Measurements from ENCODE around the gene CTNNA2. TPM values are rescaled to one million over a fixed set of nuclear protein-coding genes. Genes with fewer than 3 reads are reported as not detected.

Gene CTNNA2
- total RNA-seq, 5 donors from 2014 or later (not counting 1 experiment from before 2014, with no cell fraction given): not detected

DNA sequence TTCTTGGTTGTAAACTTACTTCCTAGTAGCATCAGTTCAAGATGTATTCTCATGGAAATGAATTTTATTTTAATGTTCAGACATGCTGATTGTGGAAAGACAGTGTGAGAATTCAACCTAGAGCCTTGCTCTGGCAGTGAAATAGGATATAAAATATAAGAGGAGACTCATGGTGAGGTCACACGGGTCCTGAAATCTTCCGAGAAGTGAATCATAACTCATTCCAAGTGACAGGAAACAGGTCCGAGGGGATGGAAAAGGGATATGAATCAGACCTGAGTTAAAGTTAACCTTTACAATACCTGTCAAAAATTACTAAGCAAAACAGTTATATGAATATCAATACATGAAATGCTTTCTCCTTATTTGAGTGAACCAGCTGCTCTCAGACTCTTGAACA, 976.9 kb downstream of the CTNNA2 start:
- CTCF ChIA-PET: no interaction called here
- H3K27ac ChIP-seq (ENCODE audit: low read length): no peak overlapping the region
- Mint-ChIP-seq H3K27ac (no peak overlapping the region), H3K27me3 (no peaks in the 10 kb centered on the region), H3K9me3 (peaks cover 8 to 15% (median 11%) of the 10 kb centered on the region in 3 donors), H3K36me3 (no peaks in the 10 kb centered on the region), H3K4me1 (no peaks in the 10 kb centered on the region), H3K4me3 (no peak overlapping the region)
- ATAC-seq (replicated peaks in 1 of 4): no peak
- no CpG with 5 or more reads among the region's 3 CpGs for WGBS (ENCODE audit: insufficient coverage)
- no peak for DNase-seq
- no peaks in the 10 kb centered on the region for H3K27me3 ChIP-seq (replicated peaks in 1 of 2; ENCODE audit: control insufficient read depth in 2 of 2, extremely low read depth in 1 of 2, insufficient read depth in 2 of 2, low read length in 1 of 2)
- no peaks in the 10 kb centered on the region for H3K36me3 ChIP-seq (ENCODE audit: control insufficient read depth in 2 of 2, extremely low read depth in 1 of 2, insufficient read depth in 1 of 2, low read length in 1 of 2)
- peaks cover 2% of the 10 kb centered on the region for H3K9me3 ChIP-seq
- no peak overlapping the region for H3K4me3 ChIP-seq (ENCODE audit: control insufficient read depth in 1 of 2, extremely low read depth in 1 of 2, low read length in 1 of 2)
- no peaks in the 10 kb centered on the region for H3K4me1 ChIP-seq (ENCODE audit: control insufficient read depth in 1 of 2, extremely low read depth in 1 of 2, insufficient read depth in 2 of 2, low read length in 2 of 2)
- POLR2A ChIA-PET: no interaction called here

DNA sequence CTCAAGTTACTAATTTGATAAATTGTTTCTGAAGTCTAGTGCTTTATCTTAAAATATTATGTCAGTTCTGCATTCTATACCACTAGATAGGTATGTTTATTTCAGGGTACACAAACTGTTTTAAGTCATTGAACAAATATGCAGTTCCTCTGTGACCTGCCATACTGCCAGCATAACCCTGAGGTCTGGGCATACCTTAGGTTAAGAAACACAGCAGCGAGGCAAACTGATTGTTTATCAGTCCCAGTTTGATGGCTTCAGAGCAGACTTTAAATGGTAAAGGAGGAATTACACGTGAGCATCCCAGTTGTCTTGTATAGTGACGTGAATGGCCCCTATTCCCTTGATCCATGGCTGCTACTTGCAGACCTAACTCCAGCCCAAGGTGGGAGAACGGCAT, 978.1 kb downstream of the CTNNA2 start:
- no peaks in the 10 kb centered on the region for H3K36me3 Mint-ChIP-seq
- POLR2A ChIA-PET: no interaction called here
- WGBS (ENCODE audit: insufficient coverage): 83% methylated on average over 2 of the region's 4 CpGs
- Histone ChIP-seq H3K4me3 (ENCODE audit: control insufficient read depth in 1 of 2, extremely low read depth in 1 of 2, low read length in 1 of 2) (no peak overlapping the region), H3K9me3 (peaks cover 2% of the 10 kb centered on the region), H3K27me3 (replicated peaks in 1 of 2; ENCODE audit: control insufficient read depth in 2 of 2, extremely low read depth in 1 of 2, insufficient read depth in 2 of 2, low read length in 1 of 2) (no peaks in the 10 kb centered on the region), H3K4me1 (ENCODE audit: control insufficient read depth in 1 of 2, extremely low read depth in 1 of 2, insufficient read depth in 2 of 2, low read length in 2 of 2) (no peaks in the 10 kb centered on the region), H3K27ac (ENCODE audit: low read length) (no peak overlapping the region), H3K36me3 (ENCODE audit: control insufficient read depth in 2 of 2, extremely low read depth in 1 of 2, insufficient read depth in 1 of 2, low read length in 1 of 2) (no peaks in the 10 kb centered on the region)
- ATAC-seq (replicated peaks in 1 of 4) (no peak), DNase-seq (no peak)
- CTCF ChIA-PET: no interaction called here
- H3K27me3 Mint-ChIP-seq: no peaks in the 10 kb centered on the region
- peaks cover 8 to 15% (median 11%) of the 10 kb centered on the region in 3 donors for H3K9me3 Mint-ChIP-seq
- no peak overlapping the region for H3K27ac Mint-ChIP-seq
- no peak overlapping the region for H3K4me3 Mint-ChIP-seq
- H3K4me1 Mint-ChIP-seq: no peaks in the 10 kb centered on the region

DNA sequence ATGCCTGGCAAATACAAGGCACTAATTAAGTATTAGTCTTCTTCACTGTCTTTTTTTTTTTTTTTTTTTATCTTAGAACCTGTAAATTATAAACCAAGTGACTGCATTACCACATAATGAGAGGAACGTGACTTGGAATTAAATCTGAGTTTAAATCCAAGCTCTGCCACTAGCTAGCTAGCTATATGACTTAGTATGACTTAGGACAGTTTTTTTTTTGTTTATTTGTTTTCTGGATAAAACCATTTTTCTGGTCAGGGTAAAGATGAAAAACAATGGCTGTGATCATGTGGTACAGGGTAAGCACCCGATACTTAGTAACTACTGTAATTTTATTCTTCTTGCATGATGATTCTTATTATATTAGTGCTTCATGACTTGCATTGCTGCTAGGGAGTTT, 983.5 kb downstream of the CTNNA2 start:
- Mint-ChIP-seq H3K36me3 (no peaks in the 10 kb centered on the region), H3K4me3 (no peak overlapping the region), H3K4me1 (no peaks in the 10 kb centered on the region), H3K27ac (no peak overlapping the region), H3K27me3 (no peaks in the 10 kb centered on the region), H3K9me3 (peaks cover 11 to 16% (median 15%) of the 10 kb centered on the region in 3 donors)
- ChIA-PET POLR2A (no interaction called here), CTCF (no interaction called here)
- no peaks in the 10 kb centered on the region for H3K27me3 ChIP-seq (replicated peaks in 1 of 2; ENCODE audit: control insufficient read depth in 2 of 2, extremely low read depth in 1 of 2, insufficient read depth in 2 of 2, low read length in 1 of 2)
- WGBS (ENCODE audit: insufficient coverage): no CpG with 5 or more reads among the region's 2 CpGs
- DNase-seq (no peak), ATAC-seq (replicated peaks in 1 of 4) (no peak)
- no peaks in the 10 kb centered on the region for H3K9me3 ChIP-seq
- H3K4me3 ChIP-seq (ENCODE audit: control insufficient read depth in 1 of 2, extremely low read depth in 1 of 2, low read length in 1 of 2): no peak overlapping the region
- no peak overlapping the region for H3K27ac ChIP-seq (ENCODE audit: low read length)
- H3K36me3 ChIP-seq (ENCODE audit: control insufficient read depth in 2 of 2, extremely low read depth in 1 of 2, insufficient read depth in 1 of 2, low read length in 1 of 2): no peaks in the 10 kb centered on the region
- no peaks in the 10 kb centered on the region for H3K4me1 ChIP-seq (ENCODE audit: control insufficient read depth in 1 of 2, extremely low read depth in 1 of 2, insufficient read depth in 2 of 2, low read length in 2 of 2)

DNA sequence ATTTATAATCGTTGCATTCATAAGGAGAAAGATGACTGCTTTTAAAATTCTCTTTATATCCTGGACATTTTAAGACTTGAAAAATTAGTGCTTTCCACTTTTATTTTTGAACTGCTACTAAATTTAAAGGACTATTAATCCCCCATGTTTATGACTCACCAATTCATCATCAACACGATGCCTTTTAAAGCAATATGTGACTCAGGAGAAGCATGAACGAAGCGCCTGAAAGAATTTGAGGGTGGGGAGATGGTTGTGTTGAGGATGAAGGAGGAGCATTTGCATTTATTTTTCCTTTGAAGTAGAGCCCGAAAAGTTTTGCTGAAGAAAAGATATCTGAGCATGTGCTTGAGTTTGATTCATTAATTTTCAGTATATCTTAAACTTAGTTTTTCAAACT, 983.9 kb downstream of the CTNNA2 start:
- Mint-ChIP-seq H3K4me3 (no peak overlapping the region), H3K27me3 (no peaks in the 10 kb centered on the region), H3K9me3 (peaks cover 11 to 16% (median 15%) of the 10 kb centered on the region in 3 donors), H3K27ac (no peak overlapping the region), H3K4me1 (no peaks in the 10 kb centered on the region), H3K36me3 (no peaks in the 10 kb centered on the region)
- DNase-seq (no peak), ATAC-seq (replicated peaks in 1 of 4) (no peak)
- no peaks in the 10 kb centered on the region for H3K4me1 ChIP-seq (ENCODE audit: control insufficient read depth in 1 of 2, extremely low read depth in 1 of 2, insufficient read depth in 2 of 2, low read length in 2 of 2)
- CTCF ChIA-PET: no interaction called here
- H3K9me3 ChIP-seq: no peaks in the 10 kb centered on the region
- H3K27me3 ChIP-seq (replicated peaks in 1 of 2; ENCODE audit: control insufficient read depth in 2 of 2, extremely low read depth in 1 of 2, insufficient read depth in 2 of 2, low read length in 1 of 2): no peaks in the 10 kb centered on the region
- H3K27ac ChIP-seq (ENCODE audit: low read length): no peak overlapping the region
- POLR2A ChIA-PET: no interaction called here
- H3K36me3 ChIP-seq (ENCODE audit: control insufficient read depth in 2 of 2, extremely low read depth in 1 of 2, insufficient read depth in 1 of 2, low read length in 1 of 2): no peaks in the 10 kb centered on the region
- no CpG with 5 or more reads among the region's 5 CpGs for WGBS (ENCODE audit: insufficient coverage)
- no peak overlapping the region for H3K4me3 ChIP-seq (ENCODE audit: control insufficient read depth in 1 of 2, extremely low read depth in 1 of 2, low read length in 1 of 2)

DNA sequence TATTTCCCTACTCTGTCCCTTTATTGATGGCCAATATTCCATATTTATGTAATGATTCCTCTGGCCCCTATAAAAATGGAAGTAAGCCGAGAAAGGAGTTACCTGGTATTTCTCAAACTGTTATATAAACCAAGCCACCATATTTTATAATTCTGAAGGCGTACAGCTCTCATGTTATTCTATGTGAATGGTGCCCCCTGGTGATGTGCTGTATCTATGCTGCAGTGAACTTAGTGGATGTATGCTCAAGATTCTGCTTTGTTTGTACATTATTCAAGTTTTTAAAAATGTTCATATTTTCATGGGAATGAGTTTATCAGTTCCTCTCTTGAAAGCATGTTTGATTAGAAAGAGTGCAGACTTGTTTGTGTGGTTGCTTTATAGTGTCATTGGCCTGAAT, 986.2 kb downstream of the CTNNA2 start:
- no CpG with 5 or more reads among the region's 2 CpGs for WGBS (ENCODE audit: insufficient coverage)
- H3K36me3 Mint-ChIP-seq: no peaks in the 10 kb centered on the region
- DNase-seq (no peak), ATAC-seq (replicated peaks in 1 of 4) (no peak)
- no peak overlapping the region for H3K27ac Mint-ChIP-seq
- ChIA-PET POLR2A (interaction anchor here in 1 of 2 donors (0.6 kb wide), 1 partner anchor 10 kb away, joined by 3 read pairs; no protein-coding TSS in a partner anchor), CTCF (no interaction called here)
- Histone ChIP-seq H3K27me3 (replicated peaks in 1 of 2; ENCODE audit: control insufficient read depth in 2 of 2, extremely low read depth in 1 of 2, insufficient read depth in 2 of 2, low read length in 1 of 2) (no peaks in the 10 kb centered on the region), H3K27ac (ENCODE audit: low read length) (no peak overlapping the region), H3K36me3 (ENCODE audit: control insufficient read depth in 2 of 2, extremely low read depth in 1 of 2, insufficient read depth in 1 of 2, low read length in 1 of 2) (no peaks in the 10 kb centered on the region), H3K9me3 (no peaks in the 10 kb centered on the region), H3K4me1 (ENCODE audit: control insufficient read depth in 1 of 2, extremely low read depth in 1 of 2, insufficient read depth in 2 of 2, low read length in 2 of 2) (no peaks in the 10 kb centered on the region), H3K4me3 (ENCODE audit: control insufficient read depth in 1 of 2, extremely low read depth in 1 of 2, low read length in 1 of 2) (no peak overlapping the region)
- no peak overlapping the region for H3K4me3 Mint-ChIP-seq
- H3K4me1 Mint-ChIP-seq: no peaks in the 10 kb centered on the region
- peaks cover 6 to 9% (median 8%) of the 10 kb centered on the region in 3 donors for H3K9me3 Mint-ChIP-seq
- H3K27me3 Mint-ChIP-seq: no peaks in the 10 kb centered on the region

DNA sequence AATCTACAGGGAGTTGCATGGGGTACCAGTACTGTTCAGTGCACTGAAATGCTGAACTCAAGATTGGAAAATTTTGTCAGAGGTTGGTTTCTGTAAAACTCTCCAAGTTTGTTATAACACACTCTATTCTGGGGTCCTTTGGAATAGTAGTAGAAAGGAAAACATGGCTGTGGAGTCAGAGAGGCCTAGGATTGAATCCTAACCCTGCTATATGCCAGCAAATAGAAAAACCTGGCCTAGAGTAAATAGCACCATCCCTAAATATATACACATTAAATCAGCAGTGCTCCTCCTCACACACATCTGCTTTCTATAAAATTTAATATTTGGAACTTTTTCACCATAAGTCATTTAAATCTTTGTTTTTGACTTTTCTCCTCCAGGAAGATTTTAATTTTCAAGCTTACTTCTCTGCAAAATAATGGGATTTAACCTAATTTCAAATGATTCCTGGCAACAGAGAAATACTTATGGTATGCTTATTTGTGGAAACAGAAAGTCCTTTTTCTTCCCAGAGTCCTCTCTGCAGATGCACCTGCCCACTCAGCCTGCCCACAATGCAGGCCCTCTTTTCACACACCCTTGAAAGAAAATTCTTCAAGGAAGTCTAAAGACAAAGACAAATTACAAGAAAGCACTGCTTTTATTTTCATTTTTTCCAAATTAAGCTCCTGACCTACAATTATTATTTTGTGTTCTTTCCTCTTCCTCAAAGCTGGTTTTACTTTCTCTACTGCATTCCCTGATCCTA, 989.2 kb downstream of the CTNNA2 start:
- ChIA-PET POLR2A (interaction anchor here in 1 of 2 donors (0.6 kb wide), 1 partner anchor 1664 kb away, joined by 3 read pairs; no protein-coding TSS in a partner anchor), CTCF (no interaction called here)
- H3K9me3 Mint-ChIP-seq: peaks cover under 1 to 18% (median 5%) of the 10 kb centered on the region in 3 donors
- Histone ChIP-seq H3K4me3 (ENCODE audit: control insufficient read depth in 1 of 2, extremely low read depth in 1 of 2, low read length in 1 of 2) (no peak overlapping the region), H3K27me3 (replicated peaks in 1 of 2; ENCODE audit: control insufficient read depth in 2 of 2, extremely low read depth in 1 of 2, insufficient read depth in 2 of 2, low read length in 1 of 2) (no peaks in the 10 kb centered on the region), H3K4me1 (ENCODE audit: control insufficient read depth in 1 of 2, extremely low read depth in 1 of 2, insufficient read depth in 2 of 2, low read length in 2 of 2) (no peaks in the 10 kb centered on the region), H3K36me3 (ENCODE audit: control insufficient read depth in 2 of 2, extremely low read depth in 1 of 2, insufficient read depth in 1 of 2, low read length in 1 of 2) (no peaks in the 10 kb centered on the region), H3K27ac (ENCODE audit: low read length) (no peak overlapping the region), H3K9me3 (no peaks in the 10 kb centered on the region)
- H3K27me3 Mint-ChIP-seq: no peaks in the 10 kb centered on the region
- DNase-seq (no peak), ATAC-seq (replicated peaks in 1 of 4) (no peak)
- H3K27ac Mint-ChIP-seq: no peak overlapping the region
- no peak overlapping the region for H3K4me3 Mint-ChIP-seq
- no peaks in the 10 kb centered on the region for H3K4me1 Mint-ChIP-seq
- no peaks in the 10 kb centered on the region for H3K36me3 Mint-ChIP-seq

DNA sequence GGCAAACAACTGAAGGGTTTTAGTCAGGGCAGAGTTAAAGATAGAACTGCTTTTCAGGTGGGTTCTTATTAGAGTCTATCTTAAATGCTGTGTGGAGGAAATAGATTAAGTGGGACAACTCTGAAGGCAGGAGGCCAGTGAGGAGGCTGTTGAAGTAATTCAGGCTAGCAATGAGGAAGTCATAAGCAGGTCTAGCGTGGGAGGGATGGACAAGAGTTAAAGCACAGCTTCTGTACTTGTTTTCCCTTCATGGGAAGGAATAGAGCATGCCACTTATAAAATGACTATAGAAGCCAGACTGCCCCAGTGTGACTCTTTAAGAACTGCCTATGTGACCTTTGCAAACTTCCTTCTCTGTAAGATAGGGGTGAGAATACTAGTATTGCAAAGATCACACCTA, 993.7 kb downstream of the CTNNA2 start:
- H3K4me1 Mint-ChIP-seq: no peaks in the 10 kb centered on the region
- Histone ChIP-seq H3K27ac (ENCODE audit: low read length) (no peak overlapping the region), H3K4me1 (ENCODE audit: control insufficient read depth in 1 of 2, extremely low read depth in 1 of 2, insufficient read depth in 2 of 2, low read length in 2 of 2) (no peaks in the 10 kb centered on the region), H3K4me3 (ENCODE audit: control insufficient read depth in 1 of 2, extremely low read depth in 1 of 2, low read length in 1 of 2) (no peak overlapping the region), H3K36me3 (ENCODE audit: control insufficient read depth in 2 of 2, extremely low read depth in 1 of 2, insufficient read depth in 1 of 2, low read length in 1 of 2) (no peaks in the 10 kb centered on the region), H3K27me3 (replicated peaks in 1 of 2; ENCODE audit: control insufficient read depth in 2 of 2, extremely low read depth in 1 of 2, insufficient read depth in 2 of 2, low read length in 1 of 2) (no peaks in the 10 kb centered on the region), H3K9me3 (no peaks in the 10 kb centered on the region)
- CTCF ChIA-PET: no interaction called here
- ATAC-seq (replicated peaks in 1 of 4) (no peak), DNase-seq (no peak)
- no CpG with 5 or more reads among the region's 1 CpG for WGBS (ENCODE audit: insufficient coverage)
- POLR2A ChIA-PET: no interaction called here
- H3K27ac Mint-ChIP-seq: no peak overlapping the region
- H3K36me3 Mint-ChIP-seq: no peaks in the 10 kb centered on the region
- no peaks in the 10 kb centered on the region for H3K27me3 Mint-ChIP-seq
- no peak overlapping the region for H3K4me3 Mint-ChIP-seq
- H3K9me3 Mint-ChIP-seq: peaks cover 3 to 19% (median 16%) of the 10 kb centered on the region in 3 donors
